ENCODE measurements around the gene DCC. TPM values are rescaled to one million over a fixed set of nuclear protein-coding genes. Genes with fewer than 3 reads are reported as not detected.

Gene DCC
- total and polyA plus RNA-seq, 2 of the 8 experiments (the other 6 are each of a cell fraction or from before 2014, with no cell fraction given), result 0.14 to 1.4 TPM

DNA sequence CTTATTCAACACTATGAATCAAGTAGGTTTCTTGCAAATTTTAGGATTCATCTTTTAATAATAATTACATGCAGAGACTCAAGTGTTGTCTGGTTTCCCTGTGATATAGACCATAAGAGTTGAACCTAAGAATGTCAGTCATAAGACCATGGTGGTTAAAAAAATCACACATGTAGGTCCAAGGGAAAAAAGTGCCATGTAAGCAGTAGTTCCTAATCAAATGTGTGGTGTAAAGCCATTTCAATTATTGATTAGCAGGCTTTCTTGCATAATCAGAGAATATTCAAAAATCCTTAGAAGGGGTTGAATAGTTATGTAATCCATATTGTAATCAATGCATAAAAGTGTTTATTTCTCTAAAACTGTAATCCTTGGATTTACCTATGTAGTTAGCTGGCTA is 93.8 kb downstream of the DCC start (continued):
- TF ChIP-seq RAD21 (IDR thresholded peaks at IDR 0.05 in 1 of 2, conservative IDR thresholded peaks at IDR 0.05 in 1 of 2; ENCODE audit: low read depth in 2 of 2, low read length in 2 of 2) (no peak), TCF12 (IDR thresholded peaks at IDR 0.05; ENCODE audit: low read depth, low read length) (no peak)
- TF ChIP-seq, protein P1, sequence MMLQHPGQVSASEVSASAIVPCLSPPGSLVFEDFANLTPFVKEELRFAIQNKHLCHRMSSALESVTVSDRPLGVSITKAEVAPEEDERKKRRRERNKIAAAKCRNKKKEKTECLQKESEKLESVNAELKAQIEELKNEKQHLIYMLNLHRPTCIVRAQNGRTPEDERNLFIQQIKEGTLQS (IDR thresholded peaks at IDR 0.05; ENCODE audit: insufficient read depth, low read depth, low read length), result no peak

Measured in H1 (cell line).